ENCODE results near the gene BABAM1.

GRCh38 chr19:17303167-17303939 lies 36.1 kb downstream of the BABAM1 start, which contains the start of gene ABHD8:
- TF ChIP-seq TAF1 (IDR thresholded peaks at IDR 0.05; ENCODE audit: borderline replicate concordance, low read depth, low read length) = no peak
- TF ChIP-seq POLR2A (IDR thresholded peaks at IDR 0.05; ENCODE audit: low read depth, low read length) = no peak; the same call in 1 of the 2 replicates
- TF ChIP-seq POLR2AphosphoS5 (IDR thresholded peaks at IDR 0.05; ENCODE audit: low read depth, low read length) = no peak
